22Rv1 (cell line): ENCODE data around the gene PLEKHA8.

Experiments used
- CTCF ChIP-seq: fragments of 450-650 bp; IDR thresholded peaks from 2 replicates; pipeline ENCODE4 v1.5.1; 2017; ENCODE audit warnings: mild to moderate bottlenecking
- ZFX ChIP-seq: fragments of 450-650 bp; IDR thresholded peaks from 2 replicates; pipeline ENCODE4 v1.6.1; 2017; ENCODE audit warnings: antibody characterized with exemption, borderline replicate concordance

- TF ChIP-seq CTCF (no peak), ZFX (no peak)
These were observed 54.5 kb downstream of the PLEKHA8 start for GRCh38 chr7:30082686-30083085.
